Measurements from ENCODE around the gene USH2A.

USH2A gene

DNA sequence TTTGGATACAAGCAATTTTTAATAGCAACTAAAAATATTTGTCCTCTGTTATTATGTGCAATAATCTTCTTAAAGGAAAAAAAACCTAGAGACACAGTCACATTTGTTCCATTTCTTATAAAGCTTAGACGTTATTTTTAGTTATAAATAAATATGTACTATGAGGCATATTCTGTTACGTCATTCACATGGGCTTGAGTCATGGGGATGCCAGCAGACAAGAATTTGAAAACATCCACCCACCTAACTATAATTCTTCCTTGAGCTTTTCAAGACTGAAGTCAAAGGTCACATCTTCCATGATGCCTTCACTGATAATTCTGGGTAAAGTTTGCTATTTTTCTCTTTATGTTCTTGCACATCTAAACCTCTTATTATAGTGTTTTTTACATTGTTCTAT is 587.3 kb downstream of the USH2A start:
- DNase-seq: peak; percentile 7

GRCh38 chr1:215833941-215834729 is 589.1 kb downstream of the USH2A start:
- no peak for DNase-seq

- no peak for DNase-seq
These were observed 592.9 kb downstream of the USH2A start for GRCh38 chr1:215830226-215830810.

DNA sequence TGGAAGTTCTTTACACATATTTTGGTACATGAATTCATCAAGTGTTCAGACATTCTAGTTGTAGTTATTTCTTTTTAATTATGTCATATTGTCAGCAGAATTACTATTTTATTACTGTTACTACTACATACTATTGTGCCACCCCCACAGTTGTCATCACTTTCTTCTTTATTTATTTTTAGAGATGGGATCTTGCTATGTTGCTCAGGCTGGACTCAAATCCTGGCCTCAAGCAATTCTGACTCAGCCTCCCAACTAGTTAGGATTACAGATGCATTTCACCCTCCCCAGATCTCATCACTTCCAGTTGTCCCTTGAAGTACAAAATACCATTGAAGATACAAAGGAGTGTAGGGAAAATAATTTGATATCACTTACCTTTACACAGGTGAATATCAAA is 598.2 kb downstream of the USH2A start:
- DNase-seq: no peak

DNA sequence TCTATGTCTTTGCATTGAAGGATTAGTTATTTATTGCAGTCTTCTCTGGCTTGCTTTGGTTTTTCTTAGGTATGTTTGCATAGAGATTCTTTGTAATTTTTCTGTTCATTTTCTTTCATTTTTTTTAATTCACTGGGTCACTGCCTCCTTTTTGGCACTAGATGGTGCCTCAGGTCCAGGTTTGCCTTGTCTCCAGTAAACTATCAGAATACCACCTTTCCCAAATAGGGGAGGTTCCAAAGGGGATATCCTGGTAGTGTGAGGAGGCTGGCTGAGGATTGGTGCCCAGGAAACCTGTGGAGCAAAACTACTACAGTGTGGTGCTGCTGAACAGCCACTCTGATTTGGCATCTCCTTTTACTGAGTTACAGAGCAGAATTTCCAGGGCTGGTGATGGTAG is 599.0 kb downstream of the USH2A start:
- DNase-seq: no peak

GRCh38 chr1:215819114-215819513 is 604.1 kb downstream of the USH2A start:
- no peak for DNase-seq

GRCh38 chr1:215807911-215808436 is 615.3 kb downstream of the USH2A start:
- DNase-seq: no peak

- DNase-seq: no peak
These were observed 616.0 kb downstream of the USH2A start for GRCh38 chr1:215807218-215807617.

DNA sequence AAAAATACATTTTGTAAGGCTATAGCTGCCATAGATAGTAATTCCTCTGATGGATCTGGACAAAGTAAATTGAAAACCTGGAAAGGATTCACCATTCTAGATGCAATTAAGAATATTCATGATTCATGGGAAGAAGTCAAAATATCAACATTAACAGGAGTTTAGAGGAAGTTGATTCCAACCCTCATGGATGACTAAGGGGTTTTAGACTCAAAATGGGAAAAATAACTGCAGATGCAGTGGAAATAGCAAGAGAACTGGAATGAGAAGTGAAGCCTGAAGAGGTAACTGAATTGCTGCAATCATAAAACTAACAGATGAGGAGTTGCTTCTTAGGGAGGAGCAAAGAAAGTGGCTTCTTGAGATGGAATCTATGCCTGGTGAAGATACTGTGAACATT is 625.4 kb downstream of the USH2A start:
- DNase-seq: no peak

DNA sequence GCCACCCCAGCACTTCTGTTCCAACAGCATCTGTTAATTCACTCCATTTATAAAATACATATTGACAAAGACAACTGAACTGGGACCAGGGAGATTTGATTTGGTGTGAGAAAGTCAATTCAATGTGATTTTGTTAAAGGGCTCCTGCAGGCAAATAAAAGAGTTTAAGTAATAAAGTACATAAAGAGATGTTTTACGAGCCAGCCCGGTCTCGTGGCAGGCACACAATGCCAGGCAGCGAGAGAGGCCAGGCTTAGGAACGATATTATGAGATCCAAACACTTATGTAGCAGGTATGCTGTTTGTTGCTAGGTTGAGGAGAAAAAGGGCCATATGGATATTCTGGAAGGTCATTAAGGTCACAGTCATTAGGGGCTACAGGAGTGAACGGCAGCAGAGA is 629.1 kb downstream of the USH2A start:
- DNase-seq: no peak

- DNase-seq: no peak
These were observed 630.1 kb downstream of the USH2A start for GRCh38 chr1:215793180-215793579.

GRCh38 chr1:215792446-215792845 is 630.8 kb downstream of the USH2A start:
- no peak for DNase-seq

- DNase-seq: no peak
These were observed 633.3 kb downstream of the USH2A start for GRCh38 chr1:215789981-215790380.

GRCh38 chr1:215786997-215787396 is 636.3 kb downstream of the USH2A start:
- no peak for DNase-seq

GRCh38 chr1:215780641-215781040 is 642.6 kb downstream of the USH2A start:
- no peak for DNase-seq

- no peak for DNase-seq
These were observed 643.1 kb downstream of the USH2A start for GRCh38 chr1:215780139-215780538.

DNA sequence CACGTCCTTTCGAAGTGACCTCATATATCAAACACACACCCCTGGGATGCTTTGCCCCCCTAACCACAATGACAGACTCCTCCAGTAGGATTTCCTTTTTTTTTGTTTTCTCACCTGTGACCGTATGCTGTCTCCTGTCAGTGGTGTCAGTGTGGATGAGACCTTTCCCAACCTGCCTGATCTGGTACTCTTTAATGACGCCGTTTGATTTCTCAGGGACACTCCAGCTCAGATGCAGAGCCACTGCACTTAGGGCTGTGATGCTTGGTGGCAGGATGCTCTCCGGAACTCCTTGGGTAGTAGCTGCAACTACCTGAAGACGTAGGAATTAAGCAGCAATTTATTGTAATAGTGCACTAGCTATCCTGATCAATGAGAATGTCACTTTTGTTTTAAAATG is 643.5 kb downstream of the USH2A start:
- DNase-seq: no peak

GRCh38 chr1:215777370-215777925 is 645.8 kb downstream of the USH2A start:
- DNase-seq: no peak

- DNase-seq: no peak
These were observed 646.9 kb downstream of the USH2A start for GRCh38 chr1:215776336-215776735.

DNA sequence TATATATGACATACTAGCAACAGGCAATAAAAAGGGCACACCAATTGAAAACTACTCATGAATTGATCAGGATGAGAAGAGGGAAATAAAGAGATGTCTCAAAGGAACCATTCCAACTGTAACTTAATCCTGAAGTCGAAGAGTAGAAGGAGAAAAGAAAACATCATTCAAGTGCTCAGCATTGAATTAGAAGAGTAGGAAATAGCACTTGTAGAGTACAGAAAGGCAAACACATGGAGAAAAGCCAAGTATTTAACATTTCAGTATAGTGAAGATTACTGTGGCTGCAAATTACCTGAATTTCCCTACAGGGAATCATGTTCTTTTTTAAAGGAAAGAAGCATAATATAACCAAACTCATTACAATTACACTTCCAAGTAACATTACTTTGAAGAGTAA is 651.1 kb downstream of the USH2A start:
- no peak for DNase-seq

- DNase-seq: no peak
These were observed 654.9 kb downstream of the USH2A start for GRCh38 chr1:215768303-215768702.

DNA sequence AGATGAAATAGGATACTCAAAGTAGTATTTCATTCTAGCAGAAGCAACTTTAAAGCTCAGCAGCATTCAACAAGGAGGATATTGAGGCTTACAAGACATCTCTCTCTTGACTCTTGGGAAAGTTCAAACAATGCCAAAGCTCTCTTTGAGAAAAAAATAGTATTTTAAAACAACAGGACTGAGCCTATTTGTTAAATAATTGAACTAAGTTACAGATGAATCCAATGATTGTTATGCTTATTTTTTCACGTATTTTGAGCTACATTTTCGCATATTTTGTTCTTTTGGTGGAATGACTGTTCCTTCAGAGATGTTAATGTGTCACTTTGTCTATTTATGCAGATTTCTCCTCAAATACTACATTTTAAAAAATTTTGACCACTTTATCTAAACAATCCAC is 655.5 kb downstream of the USH2A start:
- DNase-seq: no peak

DNA sequence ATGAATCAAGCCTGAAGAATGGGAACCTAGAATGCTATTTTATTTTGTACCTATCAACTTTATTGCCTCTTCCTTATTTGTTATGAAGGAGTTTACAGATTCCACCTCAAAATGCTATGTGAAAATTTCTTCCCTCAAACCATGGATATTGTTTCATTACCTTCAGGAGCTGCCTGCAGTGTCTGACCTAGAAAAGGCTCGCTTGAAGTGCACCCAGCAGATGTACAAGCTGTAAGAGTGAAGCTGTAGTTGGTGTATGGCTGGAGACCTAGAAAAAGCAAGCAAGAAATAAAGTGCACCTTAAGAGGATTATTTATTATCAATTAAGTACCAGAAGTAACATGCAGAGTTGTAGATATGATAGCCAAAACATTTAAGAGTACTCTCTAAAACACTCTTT is 656.7 kb downstream of the USH2A start:
- DNase-seq: no peak

DNA sequence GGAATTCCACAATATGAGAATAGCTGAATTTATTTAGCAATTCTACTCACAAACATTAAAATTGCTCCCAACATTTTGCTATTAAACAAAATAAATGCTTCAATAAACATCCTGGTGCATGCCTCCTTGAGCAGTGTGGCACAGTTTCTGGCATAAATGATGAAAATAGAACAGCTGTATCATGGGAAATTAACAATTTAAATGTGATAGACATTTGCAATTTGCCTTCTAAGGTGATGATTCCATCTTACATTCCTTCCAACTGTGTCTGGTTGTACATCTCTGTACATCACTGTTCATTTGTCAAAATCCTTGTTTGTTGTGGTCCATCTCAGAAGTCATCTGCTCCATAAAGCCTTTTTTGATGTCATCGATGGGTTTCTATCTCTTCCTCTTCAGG is 657.4 kb downstream of the USH2A start:
- no peak for DNase-seq

Measured in suppressor macrophage treated with lipopolysaccharide for 4 hours (primary cell).